ENCODE results near the gene APOL6.
"Not testable (repeated sequence)": the region's sequence is repeated elsewhere in the genome, so short reads cannot be mapped to it uniquely, and the experiment has no call there.

Gene APOL6

GRCh38 chr22:35641494-35642120 is 6.6 kb upstream of the APOL6 start:
- DNase-seq = no peak

- DNase-seq = no peak
Measured at GRCh38 chr22:35642305-35642741, 5.9 kb upstream of the APOL6 start.

DNA sequence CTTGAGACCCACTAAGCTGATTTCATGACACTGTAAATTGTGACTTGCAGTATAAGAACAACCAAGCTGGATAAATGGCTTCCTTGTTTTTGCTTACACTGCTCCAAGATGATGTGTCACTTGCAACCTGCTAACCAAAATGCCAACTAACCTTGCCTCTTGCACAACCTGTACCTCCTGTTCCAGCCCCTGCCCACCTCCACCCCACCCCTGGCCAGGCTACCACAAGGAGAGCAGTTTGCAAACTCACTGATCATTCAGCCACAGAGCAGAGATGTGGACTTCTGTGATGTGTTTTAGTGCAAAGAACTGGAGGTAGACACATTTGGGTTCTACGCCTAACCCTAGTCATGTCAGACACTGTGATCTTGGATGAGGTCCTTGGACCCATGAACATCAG is 4.3 kb upstream of the APOL6 start:
- no peak for DNase-seq

GRCh38 chr22:35645646-35646045 is 2.6 kb upstream of the APOL6 start:
- DNase-seq = no peak

- DNase-seq = no peak
Measured at GRCh38 chr22:35649026-35649553, 844 bp downstream of the APOL6 start.

DNA sequence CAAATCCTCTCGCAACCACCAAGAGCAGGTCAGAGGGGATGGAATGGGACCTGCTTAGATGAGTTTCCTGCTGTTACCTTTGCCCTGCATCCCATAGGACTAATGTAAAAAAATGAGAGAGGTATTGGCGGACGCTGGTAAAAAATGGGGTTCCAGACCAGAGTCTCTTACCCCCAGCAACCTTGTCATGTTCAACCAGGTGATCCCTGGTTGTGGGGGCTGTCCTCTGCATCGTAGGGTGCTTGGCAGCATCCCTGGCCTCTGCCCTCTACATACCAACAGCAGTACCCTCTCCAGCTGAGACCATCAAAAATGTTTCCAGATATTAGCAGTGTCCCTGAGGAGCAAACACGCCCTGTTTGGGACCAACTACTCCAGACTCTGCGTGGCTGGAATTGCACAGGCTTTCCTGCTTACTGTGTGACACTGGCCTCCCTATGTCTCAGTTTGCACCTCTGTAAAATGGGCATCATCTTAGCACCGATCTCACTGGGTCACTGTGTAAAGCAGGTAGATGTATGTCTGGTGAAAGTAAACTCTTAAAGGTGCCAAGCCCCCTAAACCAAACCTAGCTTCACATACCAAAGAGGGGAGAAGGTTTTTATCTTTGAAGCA is 1.5 kb downstream of the APOL6 start:
- no peak for DNase-seq

- DNase-seq = no peak
Measured at GRCh38 chr22:35651085-35651484, 2.8 kb downstream of the APOL6 start.

DNA sequence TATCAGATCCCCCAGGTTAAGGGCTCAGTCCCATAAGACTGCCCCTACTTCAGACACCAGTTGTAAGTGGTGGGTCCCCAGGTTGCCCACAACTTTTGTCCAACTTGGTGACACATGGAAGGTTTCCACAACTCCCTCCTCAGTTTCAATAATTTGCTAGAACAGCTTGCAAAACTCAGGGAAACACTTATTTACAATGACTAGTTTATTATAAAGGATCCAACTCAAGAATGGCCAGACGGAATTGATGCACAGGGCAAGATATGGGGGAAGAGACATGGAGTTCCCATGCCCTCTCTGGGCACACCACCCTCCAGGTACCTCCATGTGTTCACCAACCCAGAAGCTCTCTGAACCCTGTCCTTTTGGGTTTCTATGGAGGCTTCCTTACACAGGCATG is 5.6 kb downstream of the APOL6 start:
- no peak for DNase-seq

GRCh38 chr22:35656284-35656752 is 8.1 kb downstream of the APOL6 start:
- DNase-seq = no peak

DNA sequence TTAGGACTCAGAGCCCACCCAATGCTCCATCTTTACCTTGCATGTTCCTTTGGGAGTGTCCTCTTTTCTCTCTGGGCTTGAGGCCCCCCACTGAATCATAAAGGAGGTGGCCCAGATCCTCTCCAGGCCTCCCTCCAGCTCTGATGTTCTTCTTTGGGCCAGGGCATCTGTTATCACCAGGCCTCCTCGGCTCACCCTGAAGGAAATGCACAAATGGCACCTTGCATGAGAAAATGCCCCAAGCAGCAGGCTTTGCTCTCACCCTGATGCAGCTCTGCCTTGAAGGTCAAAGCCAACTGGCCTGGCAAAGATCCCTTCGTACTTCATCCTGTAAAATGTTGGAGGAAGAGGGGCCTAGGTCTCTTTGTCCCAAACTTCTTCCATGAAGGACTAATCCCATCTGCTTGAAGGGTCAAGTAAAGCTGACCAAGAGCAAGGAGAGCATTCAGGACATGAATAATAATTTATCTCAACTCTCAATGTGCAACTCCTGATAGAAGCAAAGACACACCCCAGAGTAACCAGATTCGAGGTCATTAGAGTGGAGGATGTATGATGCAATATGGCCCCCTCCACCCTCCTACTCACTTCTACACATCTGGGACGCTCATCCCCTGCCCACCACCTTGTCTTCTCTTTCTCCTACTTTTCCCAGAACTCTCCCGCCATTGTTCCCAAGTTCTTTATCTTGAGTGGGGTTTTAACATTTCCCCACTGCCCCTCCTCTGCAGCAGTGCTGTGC is 9.5 kb downstream of the APOL6 start:
- DNase-seq = no peak

DNA sequence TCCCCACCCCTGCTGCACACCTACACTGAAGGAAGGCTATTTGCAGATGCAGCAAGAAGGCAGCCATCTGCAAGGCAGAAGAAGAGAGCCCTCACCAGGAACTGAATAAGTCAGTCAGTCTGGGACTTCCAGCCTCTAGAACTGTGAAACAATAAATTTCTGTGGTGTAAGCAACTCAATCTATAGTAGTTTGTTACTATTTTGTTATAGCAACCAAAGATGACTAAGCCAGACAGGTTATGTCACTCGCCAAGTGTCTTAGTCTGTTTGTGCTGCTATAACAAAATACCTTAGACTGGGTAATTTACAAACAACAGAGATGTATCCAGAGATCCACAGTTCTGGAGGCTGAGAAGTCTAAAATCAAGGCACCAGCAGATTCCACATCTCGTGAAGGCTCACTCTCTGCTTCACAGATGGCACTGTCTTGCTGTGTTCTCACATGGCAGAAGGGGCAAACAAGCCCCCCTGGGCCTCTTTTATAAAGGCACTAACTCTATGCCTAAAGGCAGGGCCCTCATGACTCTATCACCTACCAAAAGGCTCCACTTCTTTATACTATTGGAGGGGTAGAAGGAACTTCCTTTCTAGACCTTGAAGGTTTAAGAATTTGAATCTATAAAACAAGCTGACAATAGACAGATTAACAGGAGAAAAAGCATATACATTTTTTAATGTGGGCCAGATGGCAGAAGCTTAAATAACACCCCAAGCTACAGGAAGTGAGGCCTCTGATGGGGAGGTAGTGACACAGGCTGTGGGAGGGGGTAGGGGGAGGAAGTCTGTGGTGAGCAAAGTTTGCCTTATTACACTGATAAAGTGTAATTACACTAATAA is 12.3 kb downstream of the APOL6 start:
- DNase-seq = peak; percentile 87

GRCh38 chr22:35661464-35661863 is 13.2 kb downstream of the APOL6 start:
- DNase-seq = no peak

GRCh38 chr22:35662914-35663313 is 14.7 kb downstream of the APOL6 start:
- no peak for DNase-seq

DNA sequence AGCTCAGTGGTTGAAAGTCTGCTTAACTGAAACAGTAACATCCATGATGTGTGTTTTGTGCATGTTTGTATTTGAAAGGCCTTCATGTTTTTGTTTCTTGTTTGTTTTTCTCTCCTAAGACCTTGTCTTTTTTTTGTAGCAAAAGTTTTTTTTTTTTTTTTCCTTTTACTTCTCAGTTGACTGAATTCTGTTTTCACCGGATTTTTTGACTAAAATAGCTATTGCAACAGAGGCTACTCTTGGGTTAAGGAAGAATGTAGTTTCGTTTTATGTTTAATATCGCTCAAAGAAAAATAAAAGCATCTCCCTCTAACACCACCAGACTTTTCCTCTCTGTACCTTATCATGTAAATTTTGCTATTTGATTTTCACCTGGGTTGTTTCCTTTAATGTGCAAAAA is 15.1 kb downstream of the APOL6 start:
- DNase-seq = no peak

DNA sequence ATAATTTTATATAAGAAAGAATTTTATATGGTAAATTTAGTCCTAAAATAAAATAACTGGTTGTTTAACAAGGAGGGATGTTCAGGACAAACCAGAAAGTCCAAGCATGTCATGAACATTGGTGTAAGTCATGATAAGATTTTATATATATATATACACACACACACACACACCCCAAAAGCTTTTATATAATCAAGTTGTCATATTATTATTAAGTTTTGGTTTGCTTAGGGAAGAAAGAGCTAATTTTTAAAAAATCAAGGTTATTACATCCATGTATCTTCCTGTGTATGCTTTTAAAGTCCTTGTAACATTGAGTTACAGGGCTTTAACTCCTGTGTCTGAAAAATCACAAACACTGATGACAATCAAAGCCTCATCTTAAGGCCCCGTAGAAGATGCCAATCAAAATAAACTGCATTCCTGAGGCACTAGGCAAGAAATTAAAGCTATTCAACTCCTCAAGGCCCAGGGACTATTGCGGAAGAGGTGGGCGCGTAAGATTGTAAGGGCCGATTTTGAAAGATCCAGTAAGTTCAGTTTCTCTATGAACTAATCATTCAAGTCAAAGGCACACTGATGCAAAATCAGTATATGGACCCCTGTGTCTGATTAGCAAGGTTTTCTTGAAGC is 16.8 kb downstream of the APOL6 start:
- DNase-seq = no peak

DNA sequence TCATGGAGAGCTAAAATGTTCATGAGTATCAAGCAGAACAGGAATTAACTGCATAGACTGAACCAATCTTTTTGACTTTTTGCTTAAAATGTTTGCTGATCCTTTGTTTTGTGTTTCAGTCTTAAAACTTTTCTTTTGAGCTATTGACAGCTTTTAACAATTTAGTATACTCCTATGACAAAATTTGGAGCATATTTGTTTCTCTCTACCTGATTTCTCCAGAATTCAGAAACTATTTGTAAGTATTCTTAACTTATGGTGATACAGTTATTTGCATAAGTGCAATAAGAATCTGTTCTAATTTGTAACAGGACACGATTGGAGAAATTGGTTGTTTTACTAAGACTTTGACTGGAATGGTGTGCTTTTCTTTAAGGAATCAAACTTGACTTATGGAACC is 18.5 kb downstream of the APOL6 start:
- DNase-seq = not testable (repeated sequence)

DNA sequence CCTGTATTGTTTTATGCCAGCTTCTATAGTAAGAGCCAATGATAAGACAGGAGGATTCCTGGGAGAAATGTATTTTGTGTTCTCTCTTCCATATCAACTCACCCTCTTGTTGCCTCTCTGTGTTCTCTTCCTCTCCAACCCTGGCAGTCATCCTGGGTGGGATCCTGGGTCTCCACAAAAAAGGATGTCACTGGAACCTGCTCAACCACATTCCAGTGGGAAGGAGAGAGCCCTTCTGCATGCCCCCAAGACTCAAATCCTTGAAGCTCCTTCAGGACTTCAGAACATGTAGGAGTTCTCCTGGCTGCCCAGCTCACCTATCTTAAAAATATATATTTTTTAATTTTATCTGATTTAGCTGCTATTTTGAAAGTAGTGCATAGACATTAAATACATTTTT is 26.1 kb downstream of the APOL6 start:
- no peak for DNase-seq

DNA sequence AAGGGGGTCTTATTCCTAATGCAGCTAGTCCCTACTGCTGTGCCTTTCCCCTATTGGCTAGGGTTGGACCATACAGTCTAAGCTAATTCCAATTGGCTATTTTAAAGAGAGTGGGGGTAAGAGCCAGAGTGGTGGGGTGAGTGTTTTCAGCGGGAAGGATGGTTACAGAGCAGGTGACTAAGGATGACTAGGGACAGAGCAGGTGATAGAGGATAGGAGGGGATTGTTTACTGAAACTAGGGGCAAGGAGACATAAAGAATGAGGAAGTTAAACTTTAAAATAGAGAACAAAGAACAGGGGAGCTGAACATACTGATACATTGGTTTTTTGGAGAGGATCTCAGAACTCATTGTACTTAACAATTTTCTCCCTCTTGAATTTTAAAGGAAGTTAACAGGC is 27.8 kb downstream of the APOL6 start:
- DNase-seq = not testable (repeated sequence)

- no peak for DNase-seq
Measured at GRCh38 chr22:35677460-35678187, 29.4 kb downstream of the APOL6 start.

- no peak for DNase-seq
Measured at GRCh38 chr22:35678836-35679235, 30.6 kb downstream of the APOL6 start.

DNA sequence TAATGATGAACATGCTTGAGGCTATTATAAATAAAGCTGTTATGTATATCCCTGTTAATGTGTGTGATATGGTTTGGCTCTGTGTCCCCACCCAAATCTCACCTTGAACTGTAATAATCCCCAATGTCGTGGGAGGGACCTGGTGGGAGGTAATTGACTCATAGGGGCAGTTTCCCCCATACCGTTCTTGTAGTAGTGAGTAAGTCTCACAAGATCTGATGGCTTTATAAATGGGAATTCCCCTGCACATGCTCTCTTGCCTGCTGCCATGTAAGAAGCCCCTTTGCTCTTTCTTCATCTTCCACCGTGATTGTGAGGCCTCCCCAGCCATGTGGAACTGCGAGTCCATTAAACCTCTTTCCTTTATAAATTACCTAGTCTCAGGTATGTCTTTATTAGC is 31.2 kb downstream of the APOL6 start:
- not testable (repeated sequence) for DNase-seq

Data from CD4-positive, alpha-beta T cell treated with Interleukin-17A for 1 hour (primary cell).